HEK293 (cell line): Measurements from ENCODE around the gene RUNX1.

Source experiments
- CTCF ChIA-PET: fragments of 350-600 bp; formaldehyde crosslinking; extraction: SDS; loops from one replicate; lab custom pipeline; 2021; ENCODE audit warnings: antibody characterized with exemption; lab: Yijun Ruan, JAX
- POLR2A ChIA-PET: fragments of 300-600 bp; formaldehyde crosslinking; extraction: SDS; loops from one replicate; lab custom pipeline; 2020; ENCODE audit warnings: antibody characterized with exemption, inconsistent platforms; lab: Yijun Ruan, JAX
- H3K27ac ChIP-seq: fragments of 200-500 bp; sonication (Bioruptor generic); 2 replicates; pipeline ENCODE4 v1.5.1; 2014; ENCODE audit warnings: low read depth, low read length, control low read depth, inconsistent platforms; ENCODE audit errors: extremely low read depth
- H3K36me3 ChIP-seq, 2 experiments: fragments of 200-500 bp in 1 of 2; sonication (Bioruptor generic) in 1 of 2; 1 replicate in 1 of 2; 2 replicates in 1 of 2; pipeline ENCODE4 v1.5.1; 2014 to 2017; ENCODE audit warnings: inconsistent platforms in 2 of 2, low read length in 2 of 2; ENCODE audit not compliant: control insufficient read depth in 2 of 2, insufficient read depth in 1 of 2
- H3K4me1 ChIP-seq: fragments of 200-500 bp; sonication (Bioruptor generic); 2 replicates; pipeline ENCODE4 v1.5.1; 2014; ENCODE audit warnings: mild to moderate bottlenecking, low read length, inconsistent platforms; ENCODE audit not compliant: control insufficient read depth, insufficient read depth
- H3K4me3 ChIP-seq: 2 replicates; pipeline ENCODE4 v1.5.1; 2011; ENCODE audit warnings: low read depth, mild to moderate bottlenecking, control low read depth, low read length, moderate library complexity
- H3K9me3 ChIP-seq: fragments of 200-500 bp; sonication (Bioruptor generic); 2 replicates; pipeline ENCODE4 v1.5.1; 2014; ENCODE audit warnings: low read depth, low read length, inconsistent platforms; ENCODE audit not compliant: control insufficient read depth, insufficient read depth
- HOXA7 ChIP-seq: sonication (generic); formaldehyde crosslinking; IDR thresholded peaks from 2 replicates; pipeline ENCODE4 v1.8.1; 2022; ENCODE audit warnings: missing genetic modification reagents, borderline replicate concordance
- ZFP37 ChIP-seq: fragments of 450-650 bp; formaldehyde crosslinking; IDR thresholded peaks from 2 replicates; pipeline ENCODE4 v1.5.1; 2016; ENCODE audit warnings: missing biosample characterization, missing genetic modification characterization
- ZNF114 ChIP-seq: fragments of 450-650 bp; formaldehyde crosslinking; IDR thresholded peaks from 2 replicates; pipeline ENCODE4 v1.5.0; 2017; ENCODE audit warnings: missing biosample characterization, missing genetic modification characterization
- ZNF133 ChIP-seq: fragments of 450-650 bp; formaldehyde crosslinking; IDR thresholded peaks from 2 replicates; pipeline ENCODE4 v1.5.1; 2016; ENCODE audit warnings: missing biosample characterization, missing genetic modification characterization
- ZNF830 ChIP-seq: fragments of 450-650 bp; IDR thresholded peaks from 2 replicates; pipeline ENCODE4 v1.5.0; 2018; ENCODE audit warnings: missing biosample characterization, missing genetic modification characterization, low read depth, mild to moderate bottlenecking, moderate library complexity
- TF ChIP-seq, protein P1 (sequence below): fragments of 450-650 bp; formaldehyde crosslinking; IDR thresholded peaks from 2 replicates; pipeline ENCODE4 v1.5.1; 2016; ENCODE audit warnings: missing biosample characterization, missing genetic modification characterization, borderline replicate concordance
- TF ChIP-seq, protein P2 (sequence below): fragments of 450-650 bp; formaldehyde crosslinking; IDR thresholded peaks from 2 replicates; pipeline ENCODE4 v1.5.1; 2016; ENCODE audit warnings: missing biosample characterization, missing genetic modification characterization, borderline replicate concordance
- TF ChIP-seq, protein P3 (sequence below): fragments of 450-650 bp; formaldehyde crosslinking; IDR thresholded peaks from 2 replicates; pipeline ENCODE4 v1.5.1; 2017; ENCODE audit warnings: missing biosample characterization, missing genetic modification characterization
- TF ChIP-seq, protein P4 (sequence below): fragments of 450-650 bp; formaldehyde crosslinking; IDR thresholded peaks from 2 replicates; pipeline ENCODE4 v1.5.1; 2016; ENCODE audit warnings: missing biosample characterization, missing genetic modification characterization

Gene RUNX1

DNA sequence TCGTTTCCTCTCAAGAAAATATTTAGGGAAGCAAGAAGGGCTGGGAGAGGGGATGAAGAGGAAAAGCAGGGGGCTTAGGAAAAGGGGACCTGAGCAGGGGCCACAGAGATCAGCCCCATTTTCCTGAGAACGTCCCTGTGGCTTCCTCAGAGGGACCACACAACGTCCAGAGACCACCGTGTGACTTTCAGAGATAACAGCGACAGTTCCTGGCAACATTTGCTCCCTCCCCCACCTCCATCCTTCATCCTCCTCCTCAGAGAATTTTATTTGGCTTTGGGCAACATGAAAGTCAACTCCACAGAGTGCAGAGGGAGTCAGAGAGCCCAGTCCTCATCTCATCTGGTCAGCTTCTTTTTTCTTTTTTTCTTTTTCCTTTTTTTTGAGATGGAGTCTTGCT lies 50.9 kb downstream of the RUNX1 start:
- no peak overlapping the region for H3K27ac ChIP-seq
- ChIA-PET POLR2A (no interaction called here), CTCF (no interaction called here)
- no peaks in the 10 kb centered on the region for H3K36me3 ChIP-seq
- no peak for TF ChIP-seq ZNF114 (tag by site-specific recombination)
- TF ChIP-seq, protein P1, sequence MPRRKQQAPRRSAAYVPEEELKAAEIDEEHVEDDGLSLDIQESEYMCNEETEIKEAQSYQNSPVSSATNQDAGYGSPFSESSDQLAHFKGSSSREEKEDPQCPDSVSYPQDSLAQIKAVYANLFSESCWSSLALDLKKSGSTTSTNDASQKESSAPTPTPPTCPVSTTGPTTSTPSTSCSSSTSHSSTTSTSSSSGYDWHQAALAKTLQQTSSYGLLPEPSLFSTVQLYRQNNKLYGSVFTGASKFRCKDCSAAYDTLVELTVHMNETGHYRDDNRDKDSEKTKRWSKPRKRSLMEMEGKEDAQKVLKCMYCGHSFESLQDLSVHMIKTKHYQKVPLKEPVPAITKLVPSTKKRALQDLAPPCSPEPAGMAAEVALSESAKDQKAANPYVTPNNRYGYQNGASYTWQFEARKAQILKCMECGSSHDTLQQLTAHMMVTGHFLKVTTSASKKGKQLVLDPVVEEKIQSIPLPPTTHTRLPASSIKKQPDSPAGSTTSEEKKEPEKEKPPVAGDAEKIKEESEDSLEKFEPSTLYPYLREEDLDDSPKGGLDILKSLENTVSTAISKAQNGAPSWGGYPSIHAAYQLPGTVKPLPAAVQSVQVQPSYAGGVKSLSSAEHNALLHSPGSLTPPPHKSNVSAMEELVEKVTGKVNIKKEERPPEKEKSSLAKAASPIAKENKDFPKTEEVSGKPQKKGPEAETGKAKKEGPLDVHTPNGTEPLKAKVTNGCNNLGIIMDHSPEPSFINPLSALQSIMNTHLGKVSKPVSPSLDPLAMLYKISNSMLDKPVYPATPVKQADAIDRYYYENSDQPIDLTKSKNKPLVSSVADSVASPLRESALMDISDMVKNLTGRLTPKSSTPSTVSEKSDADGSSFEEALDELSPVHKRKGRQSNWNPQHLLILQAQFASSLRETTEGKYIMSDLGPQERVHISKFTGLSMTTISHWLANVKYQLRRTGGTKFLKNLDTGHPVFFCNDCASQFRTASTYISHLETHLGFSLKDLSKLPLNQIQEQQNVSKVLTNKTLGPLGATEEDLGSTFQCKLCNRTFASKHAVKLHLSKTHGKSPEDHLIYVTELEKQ = no peak
- TF ChIP-seq, protein P2, sequence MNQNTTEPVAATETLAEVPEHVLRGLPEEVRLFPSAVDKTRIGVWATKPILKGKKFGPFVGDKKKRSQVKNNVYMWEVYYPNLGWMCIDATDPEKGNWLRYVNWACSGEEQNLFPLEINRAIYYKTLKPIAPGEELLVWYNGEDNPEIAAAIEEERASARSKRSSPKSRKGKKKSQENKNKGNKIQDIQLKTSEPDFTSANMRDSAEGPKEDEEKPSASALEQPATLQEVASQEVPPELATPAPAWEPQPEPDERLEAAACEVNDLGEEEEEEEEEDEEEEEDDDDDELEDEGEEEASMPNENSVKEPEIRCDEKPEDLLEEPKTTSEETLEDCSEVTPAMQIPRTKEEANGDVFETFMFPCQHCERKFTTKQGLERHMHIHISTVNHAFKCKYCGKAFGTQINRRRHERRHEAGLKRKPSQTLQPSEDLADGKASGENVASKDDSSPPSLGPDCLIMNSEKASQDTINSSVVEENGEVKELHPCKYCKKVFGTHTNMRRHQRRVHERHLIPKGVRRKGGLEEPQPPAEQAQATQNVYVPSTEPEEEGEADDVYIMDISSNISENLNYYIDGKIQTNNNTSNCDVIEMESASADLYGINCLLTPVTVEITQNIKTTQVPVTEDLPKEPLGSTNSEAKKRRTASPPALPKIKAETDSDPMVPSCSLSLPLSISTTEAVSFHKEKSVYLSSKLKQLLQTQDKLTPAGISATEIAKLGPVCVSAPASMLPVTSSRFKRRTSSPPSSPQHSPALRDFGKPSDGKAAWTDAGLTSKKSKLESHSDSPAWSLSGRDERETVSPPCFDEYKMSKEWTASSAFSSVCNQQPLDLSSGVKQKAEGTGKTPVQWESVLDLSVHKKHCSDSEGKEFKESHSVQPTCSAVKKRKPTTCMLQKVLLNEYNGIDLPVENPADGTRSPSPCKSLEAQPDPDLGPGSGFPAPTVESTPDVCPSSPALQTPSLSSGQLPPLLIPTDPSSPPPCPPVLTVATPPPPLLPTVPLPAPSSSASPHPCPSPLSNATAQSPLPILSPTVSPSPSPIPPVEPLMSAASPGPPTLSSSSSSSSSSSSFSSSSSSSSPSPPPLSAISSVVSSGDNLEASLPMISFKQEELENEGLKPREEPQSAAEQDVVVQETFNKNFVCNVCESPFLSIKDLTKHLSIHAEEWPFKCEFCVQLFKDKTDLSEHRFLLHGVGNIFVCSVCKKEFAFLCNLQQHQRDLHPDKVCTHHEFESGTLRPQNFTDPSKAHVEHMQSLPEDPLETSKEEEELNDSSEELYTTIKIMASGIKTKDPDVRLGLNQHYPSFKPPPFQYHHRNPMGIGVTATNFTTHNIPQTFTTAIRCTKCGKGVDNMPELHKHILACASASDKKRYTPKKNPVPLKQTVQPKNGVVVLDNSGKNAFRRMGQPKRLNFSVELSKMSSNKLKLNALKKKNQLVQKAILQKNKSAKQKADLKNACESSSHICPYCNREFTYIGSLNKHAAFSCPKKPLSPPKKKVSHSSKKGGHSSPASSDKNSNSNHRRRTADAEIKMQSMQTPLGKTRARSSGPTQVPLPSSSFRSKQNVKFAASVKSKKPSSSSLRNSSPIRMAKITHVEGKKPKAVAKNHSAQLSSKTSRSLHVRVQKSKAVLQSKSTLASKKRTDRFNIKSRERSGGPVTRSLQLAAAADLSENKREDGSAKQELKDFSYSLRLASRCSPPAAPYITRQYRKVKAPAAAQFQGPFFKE (tag by site-specific recombination) = no peak
- TF ChIP-seq, protein P3, sequence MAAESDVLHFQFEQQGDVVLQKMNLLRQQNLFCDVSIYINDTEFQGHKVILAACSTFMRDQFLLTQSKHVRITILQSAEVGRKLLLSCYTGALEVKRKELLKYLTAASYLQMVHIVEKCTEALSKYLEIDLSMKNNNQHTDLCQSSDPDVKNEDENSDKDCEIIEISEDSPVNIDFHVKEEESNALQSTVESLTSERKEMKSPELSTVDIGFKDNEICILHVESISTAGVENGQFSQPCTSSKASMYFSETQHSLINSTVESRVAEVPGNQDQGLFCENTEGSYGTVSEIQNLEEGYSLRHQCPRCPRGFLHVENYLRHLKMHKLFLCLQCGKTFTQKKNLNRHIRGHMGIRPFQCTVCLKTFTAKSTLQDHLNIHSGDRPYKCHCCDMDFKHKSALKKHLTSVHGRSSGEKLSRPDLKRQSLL (tag by site-specific recombination) = no peak
- no peak for TF ChIP-seq ZNF133 (tag by site-specific recombination)
- TF ChIP-seq ZFP37 (tag by site-specific recombination) = no peak
- TF ChIP-seq, protein P4, sequence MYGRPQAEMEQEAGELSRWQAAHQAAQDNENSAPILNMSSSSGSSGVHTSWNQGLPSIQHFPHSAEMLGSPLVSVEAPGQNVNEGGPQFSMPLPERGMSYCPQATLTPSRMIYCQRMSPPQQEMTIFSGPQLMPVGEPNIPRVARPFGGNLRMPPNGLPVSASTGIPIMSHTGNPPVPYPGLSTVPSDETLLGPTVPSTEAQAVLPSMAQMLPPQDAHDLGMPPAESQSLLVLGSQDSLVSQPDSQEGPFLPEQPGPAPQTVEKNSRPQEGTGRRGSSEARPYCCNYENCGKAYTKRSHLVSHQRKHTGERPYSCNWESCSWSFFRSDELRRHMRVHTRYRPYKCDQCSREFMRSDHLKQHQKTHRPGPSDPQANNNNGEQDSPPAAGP = no peak
- no peak for TF ChIP-seq ZNF830 (tag by site-specific recombination)
- H3K4me3 ChIP-seq = no peak overlapping the region
- no peaks in the 10 kb centered on the region for H3K9me3 ChIP-seq
- no peaks in the 10 kb centered on the region for H3K4me1 ChIP-seq

DNA sequence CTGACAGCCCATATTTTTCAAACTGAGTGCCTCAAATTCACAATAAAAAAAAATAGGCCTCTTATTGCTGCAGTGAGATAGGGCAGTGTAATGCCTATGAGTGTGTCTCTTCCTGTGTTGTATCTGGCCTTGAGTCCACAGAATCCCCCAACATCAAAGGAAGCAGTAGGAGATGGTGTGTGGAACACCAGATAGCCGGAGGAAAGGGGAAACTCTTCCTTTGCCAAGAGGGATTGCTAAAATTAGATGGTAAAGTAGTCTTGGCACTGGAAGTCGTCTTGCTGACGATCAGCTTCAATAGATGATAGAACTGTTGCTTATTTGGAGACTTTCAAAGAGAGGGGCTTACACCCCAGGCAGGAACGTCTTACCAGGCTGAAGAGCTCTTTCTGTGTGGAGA lies 51.8 kb downstream of the RUNX1 start:
- Histone ChIP-seq H3K27ac (no peak overlapping the region), H3K36me3 (no peaks in the 10 kb centered on the region), H3K4me1 (no peaks in the 10 kb centered on the region), H3K4me3 (no peak overlapping the region), H3K9me3 (no peaks in the 10 kb centered on the region)
- ChIA-PET POLR2A (no interaction called here), CTCF (no interaction called here)
- no peak for TF ChIP-seq HOXA7 (CRISPR knock-in tag)
